Fibroblast of lung (primary cell): ENCODE results near the gene WNT3A. TPM values are rescaled to one million over a fixed set of nuclear protein-coding genes. Genes with fewer than 3 reads are reported as not detected.

ENCODE experiments used
- DNase-seq, 2 donors: peaks; one replicate each; pipeline versions ENCODE4 v3.0.0 to v3.0.0-alpha.2; 2010; ENCODE audit warnings: low read depth in 2 of 2
- H2AFZ ChIP-seq: 2 replicates; pipeline ENCODE4 v1.5.1; 2012; ENCODE audit warnings: low read length, control low read depth, inconsistent platforms
- H3K27ac ChIP-seq: 2 replicates; pipeline ENCODE4 v1.5.1; 2011; ENCODE audit warnings: low read length, control low read depth; ENCODE audit not compliant: insufficient read depth
- H3K27me3 ChIP-seq: 2 replicates; pipeline ENCODE4 v1.5.1; 2011; ENCODE audit warnings: mild to moderate bottlenecking, low read length; ENCODE audit not compliant: control insufficient read depth, insufficient read depth
- H3K36me3 ChIP-seq: 2 replicates; pipeline ENCODE4 v1.5.1; 2011; ENCODE audit warnings: low read length; ENCODE audit not compliant: control insufficient read depth, insufficient read depth
- H3K4me1 ChIP-seq: 2 replicates; pipeline ENCODE4 v1.5.1; 2011; ENCODE audit warnings: low read length; ENCODE audit not compliant: control insufficient read depth, insufficient read depth; ENCODE audit errors: extremely low read depth
- H3K4me2 ChIP-seq: 2 replicates; pipeline ENCODE4 v1.5.1; 2011; ENCODE audit warnings: low read length, control low read depth; ENCODE audit not compliant: insufficient read depth; ENCODE audit errors: extremely low read depth
- H3K4me3 ChIP-seq, 4 experiments: fragments of 200-600 bp in 1 of 4; sonication (generic) in 1 of 4; replicated peaks in 1 of 4; 2 replicates each; pipeline ENCODE4 v1.5.1; 2011 to 2016; ENCODE audit warnings: low read length in 4 of 4, low read depth in 3 of 4, mild to moderate bottlenecking in 3 of 4, control low read depth in 2 of 4, inconsistent platforms in 1 of 4, mixed read lengths in 1 of 4; ENCODE audit not compliant: insufficient read depth in 1 of 4; ENCODE audit errors: control extremely low read depth in 1 of 4
- H3K79me2 ChIP-seq: 2 replicates; pipeline ENCODE4 v1.5.1; 2012; ENCODE audit warnings: mild to moderate bottlenecking, low read length, inconsistent platforms; ENCODE audit not compliant: control insufficient read depth, insufficient read depth
- H3K9ac ChIP-seq: 2 replicates; pipeline ENCODE4 v1.5.1; 2011; ENCODE audit warnings: mild to moderate bottlenecking, low read length, control low read depth; ENCODE audit not compliant: insufficient read depth
- H3K9me3 ChIP-seq: 2 replicates; pipeline ENCODE4 v1.5.1; 2012; ENCODE audit warnings: low read depth, low read length; ENCODE audit not compliant: control insufficient read depth, insufficient read depth
- H4K20me1 ChIP-seq: 2 replicates; pipeline ENCODE4 v1.5.1; 2011; ENCODE audit warnings: low read length; ENCODE audit not compliant: control insufficient read depth, insufficient read depth; ENCODE audit errors: extremely low read depth
- EZH2 ChIP-seq: IDR thresholded peaks from 2 replicates; pipeline ENCODE4 v1.5.1; 2012; ENCODE audit warnings: low read length, control low read depth, mild to moderate bottlenecking; ENCODE audit errors: missing control alignments
- polyA plus RNA-seq, 2 donors: library from polyadenylated mRNA; depleted of rRNA in 1 of 2; stranded (reverse) in 1 of 2; unstranded in 1 of 2; fragments of >200 nt; gene quantifications; 2 replicates each; pipeline ENCODE4 v1.2.1, GENCODE V29; 2011 to 2012; ENCODE audit warnings: missing spikeins in 1 of 2
- total RNA-seq: library from RNA; depleted of rRNA; stranded (reverse); fragments of >200 nt; gene quantifications from 2 replicates; pipeline ENCODE4 v1.2.1, GENCODE V29; 2014
- TF ChIP-seq, protein P1 (sequence below), 2 donors: IDR thresholded peaks in 1 of 2; conservative IDR thresholded peaks in 1 of 2; 1 replicate in 1 of 2; 2 replicates in 1 of 2; pipeline ENCODE4 v1.5.1; 2011 to 2012; ENCODE audit warnings: low read length in 2 of 2, control low read depth in 1 of 2, inconsistent platforms in 1 of 2, low read depth in 1 of 2, mild to moderate bottlenecking in 1 of 2

WNT3A gene
- total and polyA plus RNA-seq, 2 donors (not counting 1 experiment from before 2014, with no cell fraction given) = not detected

DNA sequence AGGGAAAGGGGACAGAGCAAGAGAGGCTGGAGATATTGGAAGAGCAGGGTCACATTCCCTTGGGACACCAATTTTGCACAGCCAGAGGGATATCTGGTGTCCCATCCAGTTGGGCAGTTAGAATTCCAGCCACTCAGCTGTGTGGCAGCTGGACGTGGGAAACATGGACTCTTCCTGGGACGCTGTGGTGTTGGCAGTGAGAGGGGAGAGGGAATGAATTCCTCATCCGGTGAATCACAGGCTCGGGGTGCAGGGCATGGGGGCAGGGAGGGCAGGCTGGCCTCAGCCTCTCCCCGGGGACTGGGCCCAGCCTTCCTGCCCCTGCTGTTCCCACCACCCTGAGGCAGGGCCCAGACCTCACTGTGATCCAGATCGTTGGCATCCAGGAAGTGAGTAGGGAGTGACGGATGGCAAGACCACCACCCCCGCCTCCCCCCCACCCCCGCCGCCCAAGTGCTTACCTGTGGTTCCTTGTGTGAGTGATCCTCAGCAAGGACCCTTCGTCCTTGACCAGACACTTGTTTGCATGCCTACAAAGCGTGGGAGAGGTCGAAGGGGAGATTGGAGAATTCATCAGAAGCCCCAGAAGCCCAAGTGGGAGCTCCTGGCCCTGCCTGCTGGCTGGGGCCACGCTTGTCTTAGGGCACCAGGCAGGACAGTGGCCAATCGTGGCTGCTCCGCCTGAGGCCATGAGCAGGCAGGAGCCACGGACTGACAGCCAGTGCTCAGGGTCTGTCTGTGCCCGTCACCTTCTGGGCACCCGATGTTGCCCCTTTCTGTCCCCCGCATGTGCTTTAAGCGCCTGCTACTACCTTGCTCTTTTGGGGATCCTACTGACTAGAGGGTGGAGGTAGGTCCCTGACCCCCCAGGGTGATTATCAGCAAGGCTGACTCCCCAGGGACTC, 8.7 kb downstream of the WNT3A start:
- Histone ChIP-seq H2AFZ (peak overlapping the region; percentile 60), H3K27me3 (no peaks in the 10 kb centered on the region), H3K4me1 (no peaks in the 10 kb centered on the region), H3K36me3 (no peaks in the 10 kb centered on the region), H3K9me3 (no peaks in the 10 kb centered on the region), H4K20me1 (no peaks in the 10 kb centered on the region), H3K4me3 (no peak overlapping the region), H3K79me2 (no peaks in the 10 kb centered on the region), H3K9ac (no peak overlapping the region), H3K27ac (no peak overlapping the region), H3K4me2 (no peak overlapping the region)
- TF ChIP-seq, protein P1, sequence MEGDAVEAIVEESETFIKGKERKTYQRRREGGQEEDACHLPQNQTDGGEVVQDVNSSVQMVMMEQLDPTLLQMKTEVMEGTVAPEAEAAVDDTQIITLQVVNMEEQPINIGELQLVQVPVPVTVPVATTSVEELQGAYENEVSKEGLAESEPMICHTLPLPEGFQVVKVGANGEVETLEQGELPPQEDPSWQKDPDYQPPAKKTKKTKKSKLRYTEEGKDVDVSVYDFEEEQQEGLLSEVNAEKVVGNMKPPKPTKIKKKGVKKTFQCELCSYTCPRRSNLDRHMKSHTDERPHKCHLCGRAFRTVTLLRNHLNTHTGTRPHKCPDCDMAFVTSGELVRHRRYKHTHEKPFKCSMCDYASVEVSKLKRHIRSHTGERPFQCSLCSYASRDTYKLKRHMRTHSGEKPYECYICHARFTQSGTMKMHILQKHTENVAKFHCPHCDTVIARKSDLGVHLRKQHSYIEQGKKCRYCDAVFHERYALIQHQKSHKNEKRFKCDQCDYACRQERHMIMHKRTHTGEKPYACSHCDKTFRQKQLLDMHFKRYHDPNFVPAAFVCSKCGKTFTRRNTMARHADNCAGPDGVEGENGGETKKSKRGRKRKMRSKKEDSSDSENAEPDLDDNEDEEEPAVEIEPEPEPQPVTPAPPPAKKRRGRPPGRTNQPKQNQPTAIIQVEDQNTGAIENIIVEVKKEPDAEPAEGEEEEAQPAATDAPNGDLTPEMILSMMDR (conservative IDR thresholded peaks at IDR 0.05 in 1 of 2, IDR thresholded peaks at IDR 0.05 in 1 of 2; ENCODE audit: low read depth in 1 of 2, low read length in 2 of 2) = no peak
- no peak for TF ChIP-seq EZH2
- DNase-seq = peak in 1 of 2 donors; percentile 57

DNA sequence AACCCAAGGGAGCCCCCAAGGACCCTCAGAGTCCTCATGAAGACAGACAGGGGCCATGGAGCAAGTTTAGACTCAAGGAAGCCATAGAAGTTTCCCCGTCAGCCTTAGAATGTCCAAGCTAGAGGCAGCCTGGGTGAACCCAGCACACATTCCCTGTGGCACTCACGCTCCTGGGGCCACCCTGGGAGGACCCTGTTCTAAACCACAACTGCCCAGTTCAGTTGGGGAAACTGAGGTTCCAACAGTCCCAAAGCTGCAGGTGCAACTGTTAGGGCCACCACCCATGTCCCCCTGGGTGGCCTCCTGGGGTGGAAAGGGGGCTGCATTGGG, 9.3 kb downstream of the WNT3A start:
- no peaks in the 10 kb centered on the region for H3K4me1 ChIP-seq
- no peaks in the 10 kb centered on the region for H3K27me3 ChIP-seq
- H3K9ac ChIP-seq = no peak overlapping the region
- no peak for TF ChIP-seq EZH2
- TF ChIP-seq, protein P1 (conservative IDR thresholded peaks at IDR 0.05 in 1 of 2, IDR thresholded peaks at IDR 0.05 in 1 of 2; ENCODE audit: low read depth in 1 of 2, low read length in 2 of 2) = no peak
- no peak overlapping the region for H3K4me3 ChIP-seq
- H3K79me2 ChIP-seq = no peaks in the 10 kb centered on the region
- no peak overlapping the region for H3K27ac ChIP-seq
- DNase-seq = no peak
- no peaks in the 10 kb centered on the region for H4K20me1 ChIP-seq
- no peak overlapping the region for H2AFZ ChIP-seq
- no peak overlapping the region for H3K4me2 ChIP-seq
- H3K36me3 ChIP-seq = no peaks in the 10 kb centered on the region
- no peaks in the 10 kb centered on the region for H3K9me3 ChIP-seq

DNA sequence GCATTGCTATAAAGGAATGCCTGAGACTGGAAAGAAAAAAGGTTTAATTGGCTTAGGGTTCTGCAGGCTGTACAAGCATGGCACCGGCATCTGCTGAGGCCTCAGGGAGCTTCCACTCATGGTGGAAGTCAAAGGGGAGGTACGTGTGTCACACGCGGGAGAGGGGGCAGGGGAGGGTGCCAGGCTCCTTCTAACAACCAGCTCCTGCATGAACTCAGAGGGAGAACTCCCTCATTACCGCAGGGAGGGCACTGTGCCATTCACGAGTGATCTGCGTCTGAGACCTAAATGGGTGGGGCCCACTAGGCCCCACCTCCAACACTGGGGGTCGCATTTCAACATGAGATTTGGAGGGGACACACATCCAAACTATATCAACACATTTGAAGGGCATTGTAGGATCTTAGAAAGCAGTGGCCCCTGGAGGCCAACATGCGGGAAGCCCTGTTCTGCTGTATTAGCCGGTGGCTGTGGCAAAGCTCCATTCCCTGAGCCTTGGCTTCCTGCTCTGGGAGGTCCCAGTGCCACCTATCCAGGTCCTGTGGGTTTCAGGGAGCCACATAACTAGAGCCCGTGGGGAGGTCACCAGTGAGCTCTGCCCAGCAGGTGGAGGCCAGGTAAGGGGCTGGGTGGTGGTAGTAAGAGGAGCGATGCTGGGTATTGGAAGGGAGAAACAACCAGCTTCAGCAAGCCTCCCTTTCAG, 10.0 kb downstream of the WNT3A start:
- no peak overlapping the region for H2AFZ ChIP-seq
- no peaks in the 10 kb centered on the region for H3K36me3 ChIP-seq
- no peak for TF ChIP-seq EZH2
- TF ChIP-seq, protein P1 (conservative IDR thresholded peaks at IDR 0.05 in 1 of 2, IDR thresholded peaks at IDR 0.05 in 1 of 2; ENCODE audit: low read depth in 1 of 2, low read length in 2 of 2) = no peak
- no peak overlapping the region for H3K9ac ChIP-seq
- no peaks in the 10 kb centered on the region for H3K27me3 ChIP-seq
- no peak overlapping the region for H3K4me2 ChIP-seq
- H3K4me1 ChIP-seq = no peaks in the 10 kb centered on the region
- H3K9me3 ChIP-seq = no peaks in the 10 kb centered on the region
- DNase-seq = no peak
- H3K4me3 ChIP-seq = no peak overlapping the region
- no peaks in the 10 kb centered on the region for H4K20me1 ChIP-seq
- no peak overlapping the region for H3K27ac ChIP-seq
- H3K79me2 ChIP-seq = no peaks in the 10 kb centered on the region
